Measurements from ENCODE around the gene CNFN. TPM values are rescaled to one million over a fixed set of nuclear protein-coding genes. Genes with fewer than 3 reads are reported as not detected.

CNFN gene
- total RNA-seq, 1 donor from 2014 or later, result 1,078 TPM

DNA sequence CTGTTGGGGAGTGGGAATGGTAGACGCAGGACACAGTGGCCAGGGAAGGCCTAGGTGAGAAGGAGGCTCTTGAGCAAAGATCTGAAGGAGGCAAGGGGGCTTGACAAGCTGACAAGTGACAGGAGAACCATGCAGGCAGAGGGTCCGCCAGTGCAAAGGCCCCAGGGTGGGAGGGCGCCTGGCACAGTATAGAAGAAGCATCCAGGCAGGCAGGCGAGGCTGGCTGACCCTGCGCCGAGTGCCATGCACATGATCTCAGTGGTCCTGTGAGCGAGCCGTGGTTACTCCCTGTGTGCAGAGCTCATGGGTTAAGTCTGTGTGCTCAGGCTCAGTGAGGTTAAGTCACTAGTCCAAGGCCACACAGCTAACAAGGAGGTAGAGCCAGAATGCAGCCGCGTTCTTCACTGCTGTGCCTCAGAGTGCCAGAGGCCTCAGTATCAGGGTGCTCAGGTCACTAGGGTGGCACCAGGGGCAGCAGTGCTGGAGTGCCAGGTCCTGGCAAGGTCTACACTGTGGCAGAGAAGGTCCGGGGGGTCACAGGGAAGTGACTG, 15.2 kb downstream of the CNFN start:
- no peak for ATAC-seq

GRCh38 chr19:42370626-42371175, 19.4 kb downstream of the CNFN start:
- no peak for ATAC-seq

DNA sequence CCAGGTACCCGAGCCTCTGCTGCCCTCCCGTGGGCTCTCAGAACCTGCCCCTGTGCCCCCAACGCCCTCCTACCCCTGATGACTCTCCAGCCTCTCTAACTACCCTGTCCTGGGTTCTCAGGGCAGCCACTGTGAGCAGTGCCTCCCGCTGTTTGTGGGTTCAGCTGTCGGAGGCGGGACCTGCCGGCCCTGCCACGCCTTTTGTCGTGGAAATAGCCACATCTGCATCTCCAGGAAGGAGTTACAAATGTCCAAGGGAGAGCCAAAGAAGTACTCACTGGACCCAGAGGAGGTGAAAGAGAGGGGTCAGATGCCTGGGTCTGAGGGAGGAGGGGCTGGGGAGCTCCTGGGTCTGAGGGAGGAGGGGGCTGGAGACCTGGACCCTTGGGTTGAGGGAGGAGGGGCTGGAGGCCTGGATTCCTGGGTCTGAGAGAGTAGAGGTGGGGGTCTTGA, 20.0 kb downstream of the CNFN start:
- ATAC-seq, result no peak

DNA sequence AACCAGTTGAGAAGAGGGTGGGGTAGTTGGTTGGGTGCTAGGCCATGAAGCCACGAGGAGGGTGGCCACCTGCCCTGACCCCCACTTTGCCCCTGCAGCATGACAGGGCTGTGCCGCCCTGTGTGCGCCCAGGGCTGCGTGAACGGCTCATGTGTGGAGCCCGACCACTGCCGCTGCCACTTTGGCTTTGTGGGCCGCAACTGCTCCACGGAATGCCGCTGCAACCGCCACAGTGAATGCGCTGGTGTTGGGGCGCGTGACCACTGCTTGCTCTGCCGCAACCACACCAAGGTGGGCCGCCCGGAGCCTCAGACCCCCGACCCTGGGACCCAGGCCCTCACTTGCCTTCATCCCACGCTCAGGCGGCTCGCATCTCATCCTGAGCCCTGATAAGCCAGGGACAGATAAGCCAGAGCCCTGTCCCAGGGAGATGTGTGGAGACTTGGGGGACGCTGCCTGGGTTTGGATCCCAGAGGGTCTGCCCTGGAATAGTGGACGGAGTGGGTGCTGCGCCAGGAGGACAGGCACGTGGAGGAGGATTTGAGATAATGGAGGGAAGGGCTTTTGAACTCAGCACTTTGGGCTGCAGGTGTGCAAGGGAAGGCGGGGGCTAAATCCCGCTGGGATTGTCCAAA, 20.5 kb downstream of the CNFN start:
- peak; percentile 5 for ATAC-seq

GRCh38 chr19:42368765-42369164, 21.3 kb downstream of the CNFN start:
- no peak for ATAC-seq

- no peak for ATAC-seq
Measured at GRCh38 chr19:42368360-42368759, 21.7 kb downstream of the CNFN start.

DNA sequence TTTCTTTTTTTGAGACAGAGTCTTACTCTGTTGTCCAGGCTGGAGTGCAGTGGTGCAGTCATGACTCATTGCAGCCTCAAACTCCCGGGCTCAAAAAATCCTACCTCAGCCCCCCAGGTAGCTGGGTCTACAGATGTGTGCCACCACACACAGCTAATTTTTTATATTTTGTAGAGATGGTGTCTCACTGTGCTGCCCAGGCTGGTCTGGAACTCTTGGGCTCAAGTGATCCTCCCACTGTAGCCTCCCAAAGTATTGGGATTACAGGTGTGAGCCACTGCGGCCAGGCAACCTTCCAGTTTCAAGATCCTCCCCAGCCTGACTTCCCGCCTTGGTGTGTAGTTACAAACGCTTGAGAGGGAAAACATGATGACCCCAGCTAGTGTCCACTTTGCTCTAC, 22.2 kb downstream of the CNFN start:
- ATAC-seq, result no peak

DNA sequence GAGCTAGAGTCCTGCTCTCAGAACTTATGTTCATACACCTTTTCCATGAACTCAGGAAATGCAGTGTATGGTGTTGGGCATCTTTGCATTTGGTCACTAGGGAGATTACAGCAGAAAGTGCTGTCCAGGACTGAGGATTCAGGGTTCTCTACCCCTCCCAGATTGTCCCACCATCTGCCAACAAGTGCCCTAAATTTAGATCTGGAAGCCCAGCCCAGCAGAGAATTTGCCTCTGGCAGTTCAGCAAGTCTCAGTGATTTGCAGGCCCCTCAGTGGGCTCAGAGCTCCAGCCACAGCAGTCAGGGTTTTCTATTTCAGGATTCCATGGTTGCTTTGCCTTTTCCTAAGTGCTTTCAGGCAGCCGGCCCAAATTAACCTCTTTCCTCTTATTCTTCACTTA, 23.4 kb downstream of the CNFN start:
- no peak for ATAC-seq

- peak; percentile 30 for ATAC-seq
Measured at GRCh38 chr19:42363614-42364346, 26.3 kb downstream of the CNFN start.

- ATAC-seq, result no peak
Measured at GRCh38 chr19:42362891-42363440, 27.1 kb downstream of the CNFN start.

DNA sequence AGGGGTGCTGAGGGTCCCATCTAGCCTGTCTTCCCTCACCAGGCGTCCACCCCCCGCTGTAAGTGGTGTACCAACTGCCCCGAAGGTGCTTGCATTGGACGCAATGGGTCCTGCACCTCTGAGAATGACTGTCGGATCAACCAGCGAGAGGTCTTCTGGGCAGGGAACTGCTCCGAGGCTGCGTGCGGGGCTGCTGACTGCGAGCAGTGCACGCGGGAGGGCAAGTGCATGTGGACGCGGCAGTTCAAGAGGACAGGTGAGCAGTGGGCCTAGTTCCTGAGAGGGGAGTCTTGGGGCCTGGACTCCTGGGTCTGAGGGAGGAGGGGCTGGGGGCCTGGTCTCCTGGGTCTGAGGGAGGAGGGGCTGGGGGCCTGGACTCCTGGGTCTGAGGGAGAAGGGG, 27.8 kb downstream of the CNFN start:
- ATAC-seq, result no peak

DNA sequence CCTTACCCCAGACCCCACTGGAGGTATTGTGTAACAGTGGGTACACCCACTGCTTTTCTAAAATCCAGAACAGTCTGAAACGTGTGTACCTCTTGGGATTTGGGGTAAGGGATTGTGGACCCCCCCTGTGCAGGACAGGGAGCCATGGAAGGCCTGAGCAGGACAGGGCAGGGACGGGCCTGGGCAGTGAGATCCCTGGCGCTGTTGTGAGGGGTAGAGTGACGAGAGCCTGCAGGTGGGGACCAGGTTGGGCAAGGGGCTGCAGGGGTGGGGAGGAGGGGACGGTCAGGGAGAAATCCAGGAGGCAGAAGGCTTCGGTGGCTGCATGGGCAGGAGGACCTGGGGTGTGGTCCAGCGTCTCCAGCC, 28.6 kb downstream of the CNFN start:
- no peak for ATAC-seq

- ATAC-seq, result no peak
Measured at GRCh38 chr19:42360787-42361544, 29.1 kb downstream of the CNFN start.

DNA sequence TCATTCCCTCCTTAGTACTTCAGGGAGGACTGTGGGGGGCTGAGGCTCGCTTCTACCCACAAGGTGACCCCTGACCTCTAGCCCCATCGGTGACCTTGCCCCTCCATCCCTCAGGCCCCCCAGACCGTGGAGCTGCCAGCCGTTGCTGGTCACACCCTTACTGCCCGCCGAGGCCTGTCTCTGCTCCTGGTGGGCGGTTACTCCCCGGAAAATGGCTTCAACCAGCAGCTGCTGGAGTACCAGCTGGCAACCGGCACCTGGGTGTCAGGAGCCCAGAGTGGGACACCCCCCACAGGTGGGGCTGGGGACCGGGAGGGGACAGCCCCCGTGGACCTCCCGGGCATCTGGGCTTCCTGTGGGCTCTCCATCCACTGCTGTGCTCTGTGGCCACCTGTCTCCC, 32.8 kb downstream of the CNFN start:
- no peak for ATAC-seq

DNA sequence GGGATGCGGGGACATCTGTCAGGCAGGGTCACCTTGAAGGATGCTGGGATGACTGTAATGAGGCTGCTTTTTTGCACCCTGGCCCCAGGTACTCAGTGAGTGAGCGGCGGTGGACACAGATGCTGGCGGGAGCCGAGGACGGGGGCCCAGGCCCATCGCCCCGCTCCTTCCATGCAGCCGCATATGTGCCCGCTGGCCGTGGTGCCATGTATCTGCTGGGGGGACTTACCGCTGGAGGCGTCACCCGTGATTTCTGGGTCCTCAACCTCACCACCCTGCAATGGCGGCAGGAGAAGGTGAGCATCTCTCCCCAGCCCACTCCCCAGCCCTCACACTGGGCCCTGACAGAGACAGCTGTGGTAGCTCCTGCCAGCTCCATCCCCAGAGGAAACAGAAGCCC, 33.4 kb downstream of the CNFN start:
- no peak for ATAC-seq

GRCh38 chr19:42355896-42356295, 34.2 kb downstream of the CNFN start:
- no peak for ATAC-seq

DNA sequence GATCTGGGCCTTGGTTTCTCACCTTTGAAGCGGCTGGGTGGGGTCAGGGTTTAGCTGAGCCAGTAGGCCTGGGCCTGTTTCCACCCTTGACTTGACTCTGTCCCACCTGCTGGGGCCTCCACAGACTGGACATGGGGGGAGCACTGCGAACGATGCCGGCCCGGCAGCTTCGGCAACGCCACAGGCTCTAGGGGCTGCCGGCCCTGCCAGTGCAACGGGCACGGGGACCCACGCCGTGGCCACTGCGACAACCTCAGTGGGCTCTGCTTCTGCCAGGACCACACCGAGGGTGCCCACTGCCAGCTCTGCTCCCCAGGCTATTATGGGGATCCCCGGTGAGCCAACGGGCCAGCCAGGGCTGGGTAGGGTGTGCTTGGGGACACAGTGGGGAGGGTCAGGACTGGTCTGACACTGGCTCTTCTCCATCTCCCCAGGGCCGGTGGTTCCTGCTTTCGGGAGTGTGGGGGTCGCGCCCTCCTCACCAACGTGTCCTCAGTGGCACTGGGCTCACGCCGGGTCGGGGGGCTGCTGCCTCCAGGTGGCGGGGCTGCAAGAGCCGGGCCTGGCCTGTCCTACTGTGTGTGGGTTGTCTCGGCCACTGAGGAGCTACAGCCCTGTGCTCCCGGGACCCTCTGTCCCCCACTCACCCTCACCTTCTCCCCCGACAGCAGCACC, 36.6 kb downstream of the CNFN start:
- ATAC-seq, result no peak

DNA sequence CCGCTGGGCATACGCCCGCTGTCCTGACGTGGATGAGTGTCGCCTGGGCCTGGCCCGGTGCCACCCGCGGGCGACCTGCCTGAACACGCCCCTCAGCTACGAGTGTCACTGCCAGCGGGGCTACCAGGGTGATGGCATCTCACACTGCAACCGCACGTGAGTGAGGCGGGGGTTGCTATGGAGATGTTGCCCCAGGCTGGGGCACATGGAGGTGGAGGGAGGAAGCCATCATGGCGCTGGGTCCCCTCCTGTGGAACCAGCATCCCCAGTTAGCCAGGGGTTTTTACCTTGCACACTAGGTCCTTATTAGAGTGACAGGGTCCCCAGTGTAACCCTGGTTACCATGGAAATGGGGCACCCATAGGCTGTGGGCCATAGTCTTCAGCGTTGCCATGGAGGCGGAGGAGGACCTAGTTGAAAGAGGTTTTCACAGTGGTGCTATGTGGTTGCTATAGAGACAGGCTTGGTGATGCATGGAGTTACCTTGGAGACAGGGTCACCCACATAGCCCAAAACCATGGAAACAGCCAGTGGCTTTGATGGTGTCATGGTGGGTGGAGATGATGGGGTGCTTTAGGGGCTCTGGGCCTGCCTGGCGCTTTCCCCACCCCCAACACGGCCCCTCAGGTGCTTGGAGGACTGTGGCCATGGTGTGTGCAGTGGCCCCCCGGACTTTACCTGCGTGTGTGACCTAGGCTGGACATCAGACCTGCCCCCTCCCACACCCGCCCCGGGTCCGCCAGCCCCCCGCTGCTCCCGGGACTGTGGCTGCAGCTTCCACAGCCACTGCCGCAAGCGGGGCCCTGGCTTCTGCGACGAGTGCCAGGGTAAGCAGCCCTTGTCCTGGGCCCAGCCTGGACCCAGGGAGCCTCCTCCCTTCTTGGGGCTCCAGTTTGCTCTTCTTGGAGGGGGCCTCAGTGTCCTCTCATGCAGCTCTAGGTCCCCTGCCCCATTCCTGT, 37.5 kb downstream of the CNFN start:
- no peak for ATAC-seq

- no peak for ATAC-seq
Measured at GRCh38 chr19:42351079-42351735, 38.9 kb downstream of the CNFN start.

- no peak for ATAC-seq
Measured at GRCh38 chr19:42350417-42350816, 39.7 kb downstream of the CNFN start.

Measured in esophagus mucosa (tissue), 1 donor.